ENCODE measurements around the gene RHEB.

DNA sequence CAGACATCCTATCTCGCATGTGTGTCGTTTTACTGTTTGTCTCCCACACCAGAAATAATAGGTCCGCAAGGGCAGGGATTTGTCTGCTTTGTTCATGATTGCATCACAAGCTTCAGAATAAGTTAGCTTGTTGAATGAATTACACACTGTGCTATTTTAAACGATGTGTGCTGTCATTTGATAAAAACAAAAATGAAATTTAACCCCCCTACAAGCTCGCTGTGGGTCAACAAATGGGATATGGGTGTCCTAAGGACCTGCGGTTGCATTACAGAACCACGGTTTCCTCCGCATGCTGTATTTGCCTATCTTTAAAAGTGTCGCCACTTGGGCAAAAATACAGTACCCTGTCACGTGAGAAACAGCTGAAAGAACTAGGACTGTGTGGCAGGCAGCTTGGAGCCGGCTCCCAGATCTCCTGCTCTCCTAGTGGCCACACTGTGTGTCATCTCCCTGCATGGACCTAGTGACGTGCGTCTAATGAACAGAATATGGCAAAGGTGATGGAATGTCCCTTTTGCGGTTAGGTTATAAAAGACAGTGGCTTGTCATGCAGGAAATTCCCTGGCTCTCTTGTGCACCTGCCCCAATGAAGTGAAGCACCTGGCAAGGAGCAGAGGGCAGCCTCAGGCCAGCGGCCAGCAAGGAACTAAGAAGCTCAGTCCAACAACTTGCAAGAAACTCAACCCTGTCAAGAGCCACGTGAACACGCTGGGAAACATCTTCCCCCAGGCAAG, 46.9 kb downstream of the RHEB start:
- TF ChIP-seq, protein P1, sequence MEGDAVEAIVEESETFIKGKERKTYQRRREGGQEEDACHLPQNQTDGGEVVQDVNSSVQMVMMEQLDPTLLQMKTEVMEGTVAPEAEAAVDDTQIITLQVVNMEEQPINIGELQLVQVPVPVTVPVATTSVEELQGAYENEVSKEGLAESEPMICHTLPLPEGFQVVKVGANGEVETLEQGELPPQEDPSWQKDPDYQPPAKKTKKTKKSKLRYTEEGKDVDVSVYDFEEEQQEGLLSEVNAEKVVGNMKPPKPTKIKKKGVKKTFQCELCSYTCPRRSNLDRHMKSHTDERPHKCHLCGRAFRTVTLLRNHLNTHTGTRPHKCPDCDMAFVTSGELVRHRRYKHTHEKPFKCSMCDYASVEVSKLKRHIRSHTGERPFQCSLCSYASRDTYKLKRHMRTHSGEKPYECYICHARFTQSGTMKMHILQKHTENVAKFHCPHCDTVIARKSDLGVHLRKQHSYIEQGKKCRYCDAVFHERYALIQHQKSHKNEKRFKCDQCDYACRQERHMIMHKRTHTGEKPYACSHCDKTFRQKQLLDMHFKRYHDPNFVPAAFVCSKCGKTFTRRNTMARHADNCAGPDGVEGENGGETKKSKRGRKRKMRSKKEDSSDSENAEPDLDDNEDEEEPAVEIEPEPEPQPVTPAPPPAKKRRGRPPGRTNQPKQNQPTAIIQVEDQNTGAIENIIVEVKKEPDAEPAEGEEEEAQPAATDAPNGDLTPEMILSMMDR (conservative IDR thresholded peaks at IDR 0.05; ENCODE audit: low read depth, low read length): no peak
- TF ChIP-seq EZH2 (IDR thresholded peaks at IDR 0.05; ENCODE audit: low read length, unreplicated experiment) (no peak), EZH2phosphoT487 (IDR thresholded peaks at IDR 0.05; ENCODE audit: borderline replicate concordance, low read length) (no peak)

Measured in PC-3 (cell line).